Stimulated activated CD8-positive, alpha-beta memory T cell treated with anti-CD3 and anti-CD28 coated beads, Interleukin-15, amount 100 ng/mL, for 48 hours (primary cell): Measurements from ENCODE around the gene C3orf52.
"Not testable (repeated sequence)": the region's sequence is repeated elsewhere in the genome, so short reads cannot be mapped to it uniquely, and the experiment has no call there.

Experiments used
- DNase-seq, 2 donors: peaks; one replicate each; pipeline ENCODE4 v3.0.0-alpha.2; 2020; ENCODE audit warnings: low read depth in 2 of 2

C3orf52 gene, protein sequence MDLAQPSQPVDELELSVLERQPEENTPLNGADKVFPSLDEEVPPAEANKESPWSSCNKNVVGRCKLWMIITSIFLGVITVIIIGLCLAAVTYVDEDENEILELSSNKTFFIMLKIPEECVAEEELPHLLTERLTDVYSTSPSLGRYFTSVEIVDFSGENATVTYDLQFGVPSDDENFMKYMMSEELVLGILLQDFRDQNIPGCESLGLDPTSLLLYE

GRCh38 chr3:112086076-112086854 is at the start of gene C3orf52:
Gene C3orf52, plus strand, starts transcription at chr3:112086389. Its CDS starts 19 bp downstream, at chr3:112086408.
- DNase-seq = peak; percentile 53 to 62

GRCh38 chr3:112037194-112037593 is 49.0 kb upstream of the C3orf52 start:
- not testable (repeated sequence) for DNase-seq

GRCh38 chr3:112038863-112039262 is 47.3 kb upstream of the C3orf52 start:
- DNase-seq = no peak

- DNase-seq = no peak
Measured at GRCh38 chr3:112041321-112041720, 44.9 kb upstream of the C3orf52 start.

DNA sequence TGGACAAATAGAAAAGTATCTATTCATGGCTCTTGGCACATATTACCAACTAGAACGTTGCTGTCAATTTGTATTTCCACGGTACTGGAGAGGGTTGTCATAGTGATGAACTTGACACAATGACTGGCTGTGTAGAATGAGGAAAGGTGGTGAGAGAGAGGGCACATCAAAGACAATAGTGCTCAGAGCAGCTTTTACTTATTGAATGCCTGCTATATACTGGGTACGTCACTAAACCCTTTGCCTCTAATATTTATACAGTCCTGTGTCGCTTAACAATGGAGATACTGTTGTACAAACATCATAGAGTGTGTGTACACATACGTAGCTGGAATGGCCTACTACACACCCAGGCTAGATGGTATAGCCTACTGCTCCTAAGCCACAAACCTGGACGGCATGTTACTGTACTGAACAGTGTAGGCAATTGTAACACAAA is 43.3 kb upstream of the C3orf52 start:
- no peak for DNase-seq

DNA sequence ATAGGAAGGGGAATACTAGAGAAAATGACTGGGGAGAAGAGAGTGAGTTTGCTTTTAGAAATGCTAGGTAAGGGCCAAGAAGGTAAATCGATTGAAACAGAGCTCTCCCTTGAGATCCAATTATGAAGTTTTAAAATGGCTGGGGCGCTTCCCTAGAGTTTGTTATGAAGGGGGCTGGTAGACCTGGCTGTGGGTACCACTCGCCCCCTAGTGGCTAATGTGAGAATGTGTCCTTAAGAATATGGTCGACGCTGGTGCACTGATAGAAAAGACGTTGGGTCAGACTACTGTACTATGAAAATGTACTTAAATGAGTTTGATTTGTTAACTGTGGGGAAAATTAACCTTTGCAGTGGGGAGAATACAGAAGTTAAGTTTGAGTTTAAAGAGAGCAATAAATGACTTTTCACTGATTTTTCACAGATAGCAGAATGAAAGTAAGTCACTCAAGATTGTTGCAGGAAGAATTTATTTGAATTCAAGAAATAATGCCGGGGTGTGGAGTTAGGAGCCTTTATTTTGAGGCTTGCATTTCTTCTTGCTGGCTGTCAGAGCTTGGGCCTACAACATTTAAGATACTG is 42.5 kb upstream of the C3orf52 start:
- peak in 1 of 2 donors; percentile 12 for DNase-seq

DNA sequence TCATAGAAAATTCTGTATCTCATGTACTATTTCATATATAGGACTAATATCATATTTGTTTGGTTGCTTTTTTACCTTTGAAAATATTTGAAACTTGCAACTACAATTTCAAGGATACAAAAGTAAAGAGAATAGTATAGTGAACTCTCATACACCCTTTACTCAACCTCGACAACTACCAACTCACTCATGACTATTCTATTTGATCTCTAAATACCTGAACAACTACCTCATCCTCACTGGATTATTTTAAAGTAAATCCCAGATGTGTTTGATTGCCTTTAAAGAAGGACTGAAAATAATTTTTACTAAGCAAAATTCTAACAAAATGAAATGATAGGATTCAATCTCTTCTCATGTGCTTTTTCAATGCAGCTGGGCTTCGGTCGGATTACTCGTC is 39.6 kb upstream of the C3orf52 start:
- DNase-seq = no peak

DNA sequence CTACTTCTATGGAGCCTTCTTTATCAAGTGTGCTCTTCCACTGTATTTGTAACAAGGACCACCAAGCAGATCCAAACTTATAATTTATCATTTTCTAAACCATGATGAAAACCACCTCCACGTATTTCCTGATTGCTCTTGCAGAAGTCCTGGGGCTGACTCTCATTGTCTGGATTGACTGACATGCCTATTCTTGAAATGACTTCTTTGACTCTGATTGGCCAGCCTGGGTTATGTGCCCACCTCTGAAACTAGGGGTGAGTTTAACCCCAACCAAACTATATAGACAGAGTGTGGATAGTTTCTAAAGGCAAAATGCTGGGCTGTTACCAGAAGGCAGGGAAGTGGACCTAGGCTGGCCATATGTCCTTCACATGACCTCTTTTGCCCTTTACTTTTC is 38.9 kb upstream of the C3orf52 start:
- no peak for DNase-seq

DNA sequence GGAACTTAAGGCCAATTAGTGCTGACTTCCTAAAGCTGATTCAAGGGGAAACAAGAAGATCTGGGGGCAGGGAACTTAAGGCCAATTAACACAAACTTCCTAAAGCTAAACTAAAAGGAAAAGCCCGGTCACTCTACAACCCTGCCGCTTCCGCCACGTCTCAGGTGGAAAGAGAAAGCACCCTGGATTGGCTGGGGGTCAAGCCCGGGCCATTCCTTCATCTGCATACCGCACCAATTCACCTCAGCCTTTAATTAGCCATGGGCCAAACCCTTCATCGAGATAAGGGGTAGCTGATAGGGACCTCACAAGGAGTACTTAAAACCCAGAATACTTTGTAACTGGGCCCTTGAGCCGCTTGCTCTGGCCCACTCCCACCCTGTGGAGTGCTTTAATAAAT is 37.3 kb upstream of the C3orf52 start:
- no peak for DNase-seq

DNA sequence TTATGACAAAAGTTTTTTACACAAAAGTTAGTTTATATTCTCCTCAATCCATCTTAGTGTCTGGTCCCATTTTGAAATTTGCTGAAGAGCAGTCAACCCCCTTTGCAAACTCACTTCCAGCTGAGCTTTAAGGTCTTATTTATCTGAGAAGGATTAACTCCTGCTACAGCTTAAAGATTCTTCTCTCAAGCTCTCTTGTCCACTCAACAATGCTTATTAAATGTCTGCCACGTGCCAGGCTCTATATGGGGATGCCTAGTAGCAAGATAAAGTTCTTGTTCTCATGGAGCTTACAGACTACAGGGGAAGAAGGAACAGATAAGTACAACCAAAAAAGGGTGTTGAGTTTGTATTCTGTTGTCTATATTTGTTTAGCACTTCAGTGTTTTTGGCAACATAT is 33.0 kb upstream of the C3orf52 start:
- no peak for DNase-seq

GRCh38 chr3:112056451-112056929 is 29.7 kb upstream of the C3orf52 start:
- DNase-seq = no peak

DNA sequence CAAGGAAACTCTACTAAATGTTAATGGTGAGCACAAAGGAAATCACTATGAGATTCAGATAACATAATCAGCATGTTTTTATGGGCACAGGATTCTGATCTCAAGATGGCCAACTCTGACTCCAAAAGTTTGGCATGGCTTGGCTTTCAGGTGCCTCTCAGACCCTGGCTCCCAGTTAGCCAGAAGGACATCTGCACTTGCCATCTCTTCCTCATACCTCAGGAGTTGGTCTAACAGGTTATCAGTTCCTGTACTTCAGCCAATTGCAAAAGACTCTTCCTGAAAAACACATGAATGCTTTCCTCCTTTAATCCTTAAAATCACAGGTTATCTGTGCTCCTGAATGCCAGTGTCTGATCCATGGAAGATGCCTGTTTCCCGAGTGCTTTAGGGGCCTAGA is 26.7 kb upstream of the C3orf52 start:
- no peak for DNase-seq

GRCh38 chr3:112061152-112061551 is 25.0 kb upstream of the C3orf52 start:
- no peak for DNase-seq

DNA sequence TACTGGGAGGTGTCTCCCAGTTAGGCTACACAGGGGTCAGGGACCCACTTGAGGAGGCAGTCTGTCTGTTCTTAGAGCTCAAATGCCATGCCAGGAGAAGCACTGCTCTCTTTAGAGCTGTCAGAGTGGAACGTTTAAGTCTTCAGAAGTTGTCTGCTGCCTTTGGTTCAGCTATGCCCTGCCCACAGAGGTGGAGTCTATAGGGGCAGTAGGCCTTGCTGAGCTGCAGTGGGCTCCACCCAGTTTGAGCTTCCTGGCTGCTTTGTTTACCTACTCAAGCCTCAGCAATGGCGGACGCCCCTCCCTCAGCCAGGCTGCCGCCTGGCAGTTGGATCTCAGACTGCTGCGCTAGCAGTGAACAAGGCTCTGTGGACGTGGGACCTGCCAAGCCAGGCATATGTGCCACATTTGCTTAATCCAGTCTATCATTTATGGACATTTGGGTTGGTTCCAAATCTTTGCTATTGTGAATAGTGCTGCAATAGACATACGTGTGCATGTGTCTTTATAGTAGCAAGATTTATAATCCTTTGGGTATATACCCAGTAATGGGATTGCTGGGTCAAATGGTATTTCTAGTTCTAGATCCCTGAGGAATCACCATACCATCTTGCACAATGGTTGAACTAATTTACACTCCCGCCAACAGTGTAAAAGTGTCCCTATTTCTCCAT is 13.7 kb upstream of the C3orf52 start:
- DNase-seq = peak in 1 of 2 donors; percentile 34

GRCh38 chr3:112074006-112074405 is 12.2 kb upstream of the C3orf52 start:
- DNase-seq = no peak

DNA sequence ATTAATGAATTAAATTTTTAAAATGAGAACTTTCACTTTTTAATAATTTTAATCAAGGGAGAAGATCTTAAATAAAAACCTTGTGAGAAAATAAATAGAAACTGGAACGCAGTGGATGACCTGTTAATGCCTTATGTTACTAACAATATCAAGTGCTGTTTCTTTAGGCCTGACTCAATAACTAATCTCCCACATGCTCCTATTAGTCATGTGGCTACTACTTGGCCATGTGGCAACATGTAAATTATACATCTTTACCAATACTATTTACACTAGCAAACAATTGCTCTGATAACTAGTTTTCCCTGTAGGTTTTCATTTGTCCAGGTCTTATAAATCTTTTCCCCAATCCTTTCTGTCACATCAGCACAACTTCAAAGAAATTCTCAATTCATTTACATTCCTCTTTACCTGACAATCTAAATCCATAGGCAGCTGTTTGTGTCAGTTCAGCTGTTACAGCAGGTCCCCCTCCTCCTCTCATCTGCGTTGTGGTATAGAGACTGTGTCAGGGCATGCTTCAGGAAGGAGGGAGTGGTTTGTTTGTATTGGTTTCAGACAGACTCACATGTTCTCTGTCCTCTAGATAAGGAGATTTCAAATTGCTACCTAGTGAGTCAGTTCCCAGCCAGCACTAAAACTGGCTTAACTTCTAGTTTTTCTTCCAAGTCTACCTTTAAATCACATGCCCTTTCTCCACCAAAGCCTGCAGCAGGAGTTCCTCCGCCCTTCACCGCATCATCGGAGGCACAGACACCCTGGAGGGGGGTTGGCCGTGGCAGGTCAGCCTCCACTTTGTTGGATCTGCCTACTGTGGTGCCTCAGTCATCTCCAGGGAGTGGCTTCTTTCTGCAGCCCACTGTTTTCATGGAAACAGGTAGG is 11.3 kb upstream of the C3orf52 start:
- DNase-seq = no peak

- no peak for DNase-seq
Measured at GRCh38 chr3:112078125-112079083, 7.8 kb upstream of the C3orf52 start.

DNA sequence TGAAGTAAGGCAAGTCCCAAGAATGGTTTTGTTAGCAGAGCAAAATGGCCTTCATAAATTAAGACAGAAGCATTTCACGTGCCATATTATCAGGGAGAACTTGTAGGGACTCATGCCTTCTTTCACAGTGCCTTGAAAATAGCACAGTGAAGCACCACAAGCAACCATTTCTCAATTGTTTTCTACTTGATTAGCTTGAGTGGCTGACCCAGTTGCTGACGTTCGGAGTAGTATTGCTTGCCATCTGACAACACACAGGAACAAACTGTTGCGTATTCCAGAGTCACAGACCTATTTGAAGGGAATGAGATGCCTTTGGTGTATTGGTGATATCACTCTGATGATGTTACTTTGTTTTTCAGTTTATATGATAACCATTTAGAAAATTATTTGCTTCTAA is 3.0 kb upstream of the C3orf52 start:
- no peak for DNase-seq

DNA sequence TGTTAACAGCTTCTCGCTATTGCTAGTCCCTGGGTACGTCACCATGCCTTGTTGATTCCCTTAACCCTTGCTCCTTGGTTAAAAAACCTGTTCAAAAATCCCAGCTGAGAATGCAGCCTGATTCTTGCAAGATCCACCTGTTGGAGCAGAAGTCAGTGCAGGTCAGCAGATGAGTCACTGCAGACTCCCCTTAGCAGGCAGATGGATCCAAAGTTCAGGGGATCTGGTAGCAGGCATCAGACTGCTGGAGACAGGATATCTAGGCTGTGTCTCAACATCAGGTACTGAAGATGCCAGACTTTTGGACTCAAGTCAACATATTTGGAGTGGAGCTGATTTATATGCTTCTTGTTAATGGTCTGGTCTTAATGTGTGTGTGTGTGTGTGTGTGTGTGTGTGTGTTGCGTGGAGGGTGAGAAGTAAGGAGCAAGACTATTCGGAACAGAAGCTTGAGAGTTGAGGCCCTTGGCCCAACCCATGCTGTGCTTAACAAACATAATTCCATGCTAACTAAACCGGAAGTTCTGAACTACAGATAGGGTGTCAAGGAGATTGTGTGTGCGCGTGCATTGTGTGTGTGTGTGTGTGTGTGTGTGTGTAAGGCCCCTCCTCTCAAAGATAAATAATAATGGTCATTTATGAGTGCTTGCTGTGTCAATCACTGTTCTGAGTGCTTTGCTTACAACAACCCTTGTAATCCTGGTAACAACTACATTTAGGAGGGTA is 1.0 kb upstream of the C3orf52 start:
- no peak for DNase-seq

GRCh38 chr3:112085735-112086075 is 484 bp upstream of the C3orf52 start:
- no peak for DNase-seq
